Skin of body (tissue), 2 donors: ENCODE data around the gene HIVEP3. TPM values are rescaled to one million over a fixed set of nuclear protein-coding genes. Genes with fewer than 3 reads are reported as not detected.
"Not testable (repeated sequence)": the region's sequence is repeated elsewhere in the genome, so short reads cannot be mapped to it uniquely, and the experiment has no call there.

Experiments
- DNase-seq: peaks from one replicate; lab custom pipeline; 2025; lab: John Stamatoyannopoulos, UW
- total RNA-seq: library from RNA; depleted of rRNA; stranded (reverse); fragments of >200 nt; gene quantifications from one replicate; pipeline ENCODE4 v1.2.3, GENCODE V29; 2014

HIVEP3 gene
- total RNA-seq, 1 donor from 2014 or later = 3.3 TPM

DNA sequence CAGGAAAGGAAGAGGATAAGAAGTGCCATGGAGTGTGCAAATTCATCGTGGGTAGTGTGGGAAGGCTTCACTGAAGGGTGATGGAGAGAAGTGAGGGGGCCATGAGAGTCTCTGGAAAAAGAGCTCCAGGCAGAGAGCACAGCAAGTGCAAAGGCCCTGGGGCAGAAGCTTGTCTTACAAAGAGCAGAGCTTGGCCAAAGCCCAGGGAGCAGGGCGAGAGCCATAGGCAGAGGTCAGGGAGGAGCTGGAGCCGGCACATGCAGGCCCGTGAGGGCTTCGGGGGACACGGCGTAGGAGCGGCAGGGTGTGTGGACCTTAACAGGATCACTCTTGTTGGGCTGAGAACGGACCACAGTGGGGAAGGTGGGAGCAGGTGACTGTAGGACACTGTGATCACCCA lies 350.5 kb downstream of the HIVEP3 start:
- no peak for DNase-seq

DNA sequence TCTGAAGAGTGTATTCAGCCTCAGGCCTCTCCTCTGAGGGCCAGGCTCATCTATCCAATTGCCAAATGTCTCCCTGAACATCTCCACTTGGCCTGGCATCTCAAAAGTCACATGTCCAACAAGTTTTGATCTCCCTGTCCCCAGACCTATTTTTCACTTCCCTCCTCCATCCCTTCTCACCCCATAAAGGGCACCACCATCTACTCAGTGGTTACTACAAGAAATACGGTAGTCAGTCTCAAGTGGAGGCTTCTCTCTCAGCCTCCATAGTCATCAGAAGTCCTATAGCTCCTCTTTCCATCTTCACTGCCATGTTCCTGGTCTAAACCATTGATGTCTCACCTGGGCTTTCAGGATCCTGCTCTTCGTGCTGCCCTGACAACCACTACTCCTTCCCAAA lies 351.8 kb downstream of the HIVEP3 start:
- no peak for DNase-seq

DNA sequence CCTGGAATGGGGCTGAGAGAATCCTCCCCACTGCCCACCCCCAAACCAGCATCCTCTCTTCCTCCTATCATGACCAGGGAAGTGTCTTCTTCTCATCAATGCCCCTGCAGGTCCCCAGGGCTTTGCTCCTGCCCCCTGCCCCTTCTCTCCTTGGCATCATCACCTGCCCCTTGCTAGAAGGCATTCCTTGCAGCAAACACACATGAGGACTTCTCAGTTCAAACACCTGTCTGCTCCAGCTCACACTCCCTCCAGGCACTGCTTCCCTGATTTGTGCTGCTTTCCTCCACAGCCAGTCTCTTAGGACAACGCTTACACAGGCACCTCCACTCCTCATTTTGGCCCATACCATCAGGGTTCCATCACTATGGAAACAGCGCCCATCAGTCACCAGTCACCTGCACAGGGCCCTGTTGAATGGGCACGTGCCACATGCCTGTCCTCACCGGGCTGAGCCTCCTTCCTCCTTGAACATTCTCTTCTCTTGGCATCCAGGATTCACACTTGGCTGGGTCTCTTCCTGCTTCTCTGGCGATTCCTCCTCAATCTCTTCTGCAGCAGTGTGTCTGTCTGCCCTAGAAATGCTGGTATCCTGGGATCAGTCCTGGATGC lies 352.3 kb downstream of the HIVEP3 start:
- no peak for DNase-seq

DNA sequence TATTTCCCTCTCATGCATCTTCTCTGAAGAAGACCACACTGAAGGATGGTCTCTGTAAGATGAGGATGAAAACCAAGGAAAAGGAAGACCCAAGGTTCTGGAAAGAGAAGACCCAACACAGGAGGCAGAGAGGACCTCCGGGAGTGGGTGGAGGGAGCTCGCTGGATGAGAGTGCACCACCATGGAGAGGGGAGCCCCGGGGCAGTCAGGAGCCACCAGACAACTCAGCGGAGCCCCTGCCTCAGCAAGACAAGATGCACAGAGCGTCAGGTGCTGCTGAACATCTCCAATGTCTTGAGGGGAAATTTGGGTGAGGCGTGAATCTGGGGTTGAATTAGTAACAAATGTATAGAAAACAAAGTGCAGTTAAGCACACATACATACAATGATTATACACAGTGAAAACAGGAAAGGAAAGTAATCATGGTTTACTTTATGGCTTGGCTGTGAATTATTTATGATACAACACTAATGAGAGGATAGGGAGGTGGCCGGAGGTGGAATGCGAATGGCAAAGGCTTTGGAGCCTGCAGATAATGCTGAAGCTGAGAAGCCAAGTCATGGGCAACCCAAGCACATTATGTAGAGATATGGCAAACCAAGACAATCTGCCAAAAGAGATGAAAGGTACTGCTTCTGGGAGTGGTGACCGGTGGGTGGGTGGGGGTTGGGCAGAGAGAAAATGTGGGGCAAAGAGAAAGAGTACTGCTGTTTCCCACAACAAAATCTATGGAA lies 353.8 kb downstream of the HIVEP3 start:
- no peak for DNase-seq

DNA sequence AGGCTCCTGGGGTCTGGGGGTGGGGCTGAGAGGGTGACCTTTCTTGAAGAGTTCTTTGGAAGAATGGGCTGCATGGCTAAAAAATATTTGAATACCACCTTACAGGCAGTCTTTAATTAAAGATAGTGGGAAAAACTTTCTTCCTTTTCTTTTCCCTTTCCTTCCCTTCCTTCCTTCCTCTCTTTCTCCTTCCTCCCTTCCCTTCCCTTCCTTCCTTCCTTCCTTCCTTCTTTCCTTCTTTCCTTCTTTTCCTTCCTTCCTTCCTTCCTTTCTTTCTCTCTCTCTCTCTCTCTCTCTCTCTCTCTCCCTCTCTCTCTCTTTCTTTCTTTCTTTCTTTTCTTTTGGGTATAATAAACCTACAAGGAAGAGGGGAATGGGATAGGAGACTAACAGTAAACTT lies 356.4 kb downstream of the HIVEP3 start:
- DNase-seq = no peak

DNA sequence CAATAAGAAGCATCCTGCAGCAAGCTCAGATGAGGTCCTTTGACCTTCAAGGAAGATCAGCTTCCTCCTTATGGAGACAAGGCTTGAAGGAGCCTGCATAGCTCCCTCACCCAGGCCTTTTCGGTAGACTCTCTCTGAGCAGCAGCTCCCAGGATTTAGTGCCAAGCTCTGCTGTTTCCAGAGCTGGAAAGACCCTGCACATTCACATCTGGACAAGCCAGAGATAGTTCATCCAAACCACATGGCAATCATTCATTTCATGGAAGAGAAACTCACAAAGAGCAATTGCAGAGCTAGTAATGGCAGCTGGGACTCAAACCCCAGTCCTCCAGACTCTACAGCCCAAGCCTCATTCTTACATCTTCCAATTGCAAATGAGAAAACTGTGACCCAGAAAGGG lies 357.8 kb downstream of the HIVEP3 start:
- peak; percentile 29 for DNase-seq

DNA sequence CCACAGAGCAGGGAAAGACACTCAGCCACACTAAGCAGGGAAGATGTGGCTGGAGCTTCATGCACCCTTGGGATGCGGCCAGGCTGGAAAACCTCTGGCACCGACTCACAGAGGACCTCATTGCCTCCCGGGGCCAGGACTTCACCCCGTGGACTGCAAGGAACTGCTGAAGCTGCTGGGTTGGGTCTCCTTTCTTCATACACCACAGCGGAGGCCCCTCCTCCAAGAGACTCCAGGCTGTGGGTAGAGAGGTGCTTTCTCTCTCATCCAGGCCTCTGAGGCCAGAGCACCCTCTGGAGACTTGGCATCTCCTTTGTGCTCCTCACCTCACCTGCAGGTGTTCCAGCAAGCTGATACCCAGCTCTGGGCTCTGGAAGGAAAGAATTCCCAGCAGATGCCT lies 358.2 kb downstream of the HIVEP3 start:
- no peak for DNase-seq

DNA sequence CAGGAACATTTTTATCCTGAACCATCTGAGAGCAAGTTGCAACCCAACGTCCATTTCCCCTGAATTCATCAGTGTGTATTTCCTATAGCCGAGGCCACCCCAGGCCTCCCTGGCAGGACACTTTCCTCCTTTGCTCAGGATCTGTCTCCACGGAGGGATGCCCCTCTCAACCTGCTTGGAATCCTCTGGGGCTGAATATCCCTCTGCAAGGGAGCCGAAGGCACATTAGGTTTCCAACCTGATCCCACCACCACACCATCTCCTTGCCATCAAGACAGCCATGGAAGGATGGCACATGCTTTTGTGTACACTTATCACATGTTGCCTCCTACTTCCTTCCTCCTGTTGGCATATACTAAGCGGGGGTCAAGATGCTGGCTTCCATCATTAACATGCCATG lies 359.4 kb downstream of the HIVEP3 start:
- no peak for DNase-seq

DNA sequence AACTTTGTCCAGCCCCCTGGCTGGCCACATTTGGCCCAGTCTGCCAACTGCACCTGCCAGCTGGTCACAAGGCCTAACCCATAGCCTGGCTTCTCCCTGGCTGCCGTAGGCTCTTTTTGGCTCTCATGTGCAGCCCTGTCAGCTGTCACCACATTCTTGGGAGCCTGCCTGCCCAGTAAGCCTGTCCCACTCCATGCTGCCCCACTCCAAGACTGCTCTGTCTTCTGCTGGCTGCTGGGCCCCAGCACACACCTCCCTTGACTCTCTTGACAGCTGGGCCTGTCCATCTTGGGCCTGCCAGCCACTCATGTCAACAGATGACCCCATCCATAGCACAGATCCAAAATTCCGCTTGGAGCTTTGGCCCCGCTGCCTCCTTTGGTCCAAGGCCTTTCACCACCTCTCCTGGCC lies 360.0 kb downstream of the HIVEP3 start:
- DNase-seq = peak; percentile 28

DNA sequence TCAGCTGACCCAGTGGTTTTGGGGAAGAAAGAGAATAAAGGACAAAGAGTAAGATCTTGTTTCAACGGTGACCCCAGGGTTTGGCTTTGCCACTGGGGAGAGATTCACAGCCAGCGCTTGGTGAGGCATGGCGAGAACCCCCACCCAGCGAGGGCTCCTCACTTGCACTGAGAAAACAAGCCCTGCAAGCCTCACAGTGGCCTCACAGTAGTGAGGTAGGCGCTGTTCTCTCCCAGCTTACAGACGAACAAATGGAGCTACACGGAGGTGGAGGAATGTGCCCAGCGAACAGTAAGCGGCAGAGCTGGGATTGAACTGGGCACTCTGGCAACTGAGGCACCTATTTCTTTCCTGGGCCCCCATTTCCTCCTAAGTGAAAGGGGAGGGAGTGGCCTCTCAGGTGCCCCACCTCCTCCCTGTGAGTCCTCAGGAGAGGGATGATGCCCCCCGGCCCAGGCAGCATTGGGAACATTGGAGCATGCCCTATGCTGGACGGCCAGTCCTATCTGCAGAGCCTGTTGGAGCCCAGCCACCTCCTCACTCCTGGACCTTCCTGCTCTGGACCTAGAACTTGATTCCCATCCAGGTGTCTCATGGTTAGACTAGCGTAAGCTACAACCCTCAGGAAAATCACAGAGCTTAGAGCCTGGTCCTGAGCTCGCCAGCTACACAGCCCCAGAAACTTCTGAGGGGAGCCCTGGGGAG lies 360.8 kb downstream of the HIVEP3 start:
- no peak for DNase-seq

DNA sequence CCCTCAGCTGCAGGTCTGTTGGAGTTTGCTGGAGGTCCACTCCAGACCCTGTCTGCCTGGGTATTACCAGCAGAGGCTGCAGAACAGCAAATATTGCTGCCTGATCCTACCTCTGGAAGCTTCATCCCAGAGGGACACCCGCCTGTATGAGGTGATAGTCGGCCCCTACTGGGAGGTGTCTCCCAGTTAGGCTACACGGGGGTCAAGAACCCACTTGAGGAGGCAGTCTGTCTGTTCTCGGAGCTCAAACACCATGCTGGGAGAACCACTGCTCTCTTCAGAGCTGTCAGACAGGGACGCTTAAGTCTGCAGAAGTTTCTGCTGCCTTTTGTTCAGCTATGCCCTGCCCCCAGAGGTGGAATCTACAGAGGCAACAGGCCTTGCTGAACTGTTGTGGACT lies 364.0 kb downstream of the HIVEP3 start:
- DNase-seq = not testable (repeated sequence)

DNA sequence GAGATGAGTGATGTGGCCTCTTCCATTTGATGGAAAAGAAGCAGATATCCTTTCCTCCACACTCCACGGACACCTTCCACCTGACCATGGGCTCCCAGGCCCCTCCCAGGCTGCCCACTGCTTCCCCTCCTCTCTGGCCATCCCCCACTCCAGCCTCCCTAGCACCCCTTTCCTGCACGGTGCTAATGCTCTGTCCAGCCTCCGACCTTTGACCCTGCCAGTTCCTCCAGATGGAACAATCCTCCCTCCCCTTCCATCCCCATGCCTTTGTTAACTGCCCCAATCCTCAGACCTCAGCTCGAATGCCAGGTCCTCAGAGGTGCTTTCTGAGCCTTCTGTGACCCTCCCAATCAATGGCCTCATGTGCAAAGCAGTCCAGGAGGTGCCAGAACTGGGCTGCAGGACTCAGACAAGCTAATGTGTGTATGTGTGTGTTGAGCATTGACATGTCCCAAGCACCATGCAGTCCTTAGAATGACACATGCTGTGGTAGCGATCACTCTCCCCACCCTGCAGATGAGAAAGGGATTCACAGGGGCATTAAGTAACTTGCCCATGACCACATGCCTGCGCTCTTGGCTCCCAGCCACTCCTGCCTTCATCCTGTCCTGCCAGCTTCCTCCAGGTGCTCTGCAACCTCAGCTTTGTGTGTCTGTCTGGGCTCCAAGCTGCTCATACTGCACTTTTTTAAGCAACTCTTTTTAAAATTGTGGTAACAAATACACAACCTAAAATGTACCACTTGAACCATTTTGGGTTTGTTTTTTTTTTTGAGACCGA lies 370.8 kb downstream of the HIVEP3 start:
- no peak for DNase-seq

DNA sequence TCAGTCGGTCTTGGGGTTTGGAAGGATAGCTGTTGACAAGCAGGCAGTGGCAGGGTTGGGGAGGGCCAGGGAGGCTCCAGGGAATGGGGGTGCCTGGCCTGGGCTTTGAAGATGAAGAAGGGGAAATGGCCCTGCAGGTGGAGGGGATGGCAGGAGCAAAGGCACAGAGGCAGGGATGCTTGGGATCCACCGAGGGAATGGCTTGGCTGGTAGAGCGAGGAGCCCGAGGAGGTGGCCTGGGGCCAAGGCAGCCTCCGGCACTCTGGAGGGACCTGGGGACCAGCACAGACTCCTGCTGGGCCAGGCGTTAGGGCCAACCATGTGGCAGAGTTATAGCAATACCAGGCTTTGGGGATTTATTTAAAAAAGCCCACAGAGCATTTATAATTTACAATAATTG lies 371.4 kb downstream of the HIVEP3 start:
- no peak for DNase-seq

DNA sequence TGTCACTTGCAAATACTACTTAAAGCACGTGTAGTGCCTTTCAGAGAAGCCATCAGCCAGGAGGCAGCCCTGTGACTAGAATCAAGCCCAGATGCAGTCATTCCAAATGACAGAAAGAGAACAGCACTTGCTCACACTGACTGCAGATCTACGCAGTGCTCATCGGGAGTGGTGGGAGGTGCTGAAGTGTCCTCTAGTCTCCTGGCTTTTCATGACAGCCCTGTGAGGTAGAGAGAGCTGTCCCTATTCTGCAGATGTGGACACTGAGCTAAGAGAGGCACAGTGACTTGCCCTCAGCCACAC lies 371.9 kb downstream of the HIVEP3 start:
- DNase-seq = no peak

DNA sequence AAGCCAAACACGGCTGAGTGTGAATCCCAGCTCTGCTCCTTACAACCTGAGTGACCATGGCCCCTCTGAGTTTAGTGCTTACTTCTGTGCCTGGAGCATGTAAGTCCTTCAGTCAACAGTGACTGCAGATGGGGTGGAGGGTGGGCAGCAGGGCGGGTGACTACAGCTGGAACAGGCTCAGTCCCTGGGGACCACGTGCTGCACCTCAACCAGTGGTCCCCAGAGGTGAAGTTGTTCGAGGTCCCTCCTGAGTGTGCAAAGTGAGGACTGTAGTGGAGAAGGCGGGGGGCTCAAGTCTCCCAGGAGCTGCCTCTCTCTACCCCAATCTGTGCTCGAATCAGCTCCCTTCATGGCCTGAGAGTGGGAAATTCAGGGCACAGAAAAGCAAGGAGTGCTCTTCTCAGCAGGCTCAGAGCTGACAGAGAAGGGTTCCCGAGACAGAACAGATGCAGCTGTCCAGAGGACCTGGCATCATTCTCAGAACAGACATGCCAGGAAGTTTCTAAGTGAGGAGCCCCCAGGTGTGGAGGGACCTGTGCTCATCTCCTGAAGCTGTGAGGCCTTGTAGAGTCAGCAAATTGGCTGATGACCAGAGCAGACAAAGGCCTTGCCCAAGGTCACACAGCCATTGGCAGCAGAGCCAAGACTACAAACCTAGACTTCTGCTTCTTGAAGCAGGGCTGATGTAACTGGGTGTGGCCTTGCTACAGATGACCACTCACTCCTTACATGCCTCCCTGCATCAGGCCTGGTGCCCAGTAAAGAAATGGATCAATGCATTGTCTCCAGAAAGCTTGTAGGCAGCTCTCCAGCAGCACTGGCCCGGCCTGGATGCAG lies 372.5 kb downstream of the HIVEP3 start:
- DNase-seq = no peak

DNA sequence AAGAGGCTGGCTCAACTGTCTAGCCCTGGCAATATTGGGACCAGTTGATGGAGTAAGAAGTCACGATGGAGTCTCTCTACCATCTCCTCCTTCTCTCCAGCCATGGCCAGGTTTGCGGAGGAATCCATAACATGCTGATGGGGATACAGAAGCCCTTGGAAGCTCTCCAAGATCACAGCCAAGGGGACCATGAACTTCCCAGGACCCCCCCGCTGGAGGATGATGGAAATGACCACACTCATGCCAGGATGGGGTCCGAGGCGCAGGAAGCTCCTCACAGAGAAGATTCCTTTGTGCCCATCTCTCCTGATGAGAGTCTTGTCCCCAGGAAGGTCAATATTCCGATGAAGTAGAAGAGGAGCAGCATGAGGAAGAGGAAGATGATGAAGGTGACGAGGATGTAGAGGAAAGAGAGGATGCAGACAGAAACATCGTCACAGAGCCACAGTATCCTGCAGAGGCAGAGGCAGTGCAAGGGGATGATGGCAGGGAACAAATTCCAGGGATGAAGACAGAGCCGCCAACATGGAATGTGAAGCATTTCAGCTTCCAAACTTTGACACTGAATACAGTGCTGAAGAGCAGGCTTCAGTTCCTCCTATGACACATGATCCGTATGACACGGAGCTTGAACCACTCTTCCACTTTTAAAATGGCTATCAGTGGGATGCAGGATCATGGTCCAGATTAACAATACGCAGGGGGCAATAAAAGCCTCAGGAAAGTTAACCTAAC lies 376.4 kb downstream of the HIVEP3 start:
- DNase-seq = no peak

DNA sequence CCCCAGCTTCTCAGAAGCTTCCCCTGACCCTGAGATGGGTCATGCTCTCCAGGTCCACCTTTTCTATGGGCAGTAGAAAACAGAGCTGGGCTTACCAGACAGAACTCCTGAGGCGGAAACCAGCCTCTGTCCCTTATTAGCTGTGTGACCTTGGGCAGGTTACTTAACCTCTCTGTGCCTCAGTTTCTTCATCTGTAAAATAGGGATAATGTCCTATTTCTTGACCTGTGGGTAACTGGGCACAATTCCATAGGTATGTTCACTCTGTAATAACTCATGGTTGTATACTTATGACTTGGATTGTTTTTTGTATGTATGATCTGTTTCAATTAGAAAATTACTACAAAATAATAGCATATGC lies 377.1 kb downstream of the HIVEP3 start:
- DNase-seq = no peak

DNA sequence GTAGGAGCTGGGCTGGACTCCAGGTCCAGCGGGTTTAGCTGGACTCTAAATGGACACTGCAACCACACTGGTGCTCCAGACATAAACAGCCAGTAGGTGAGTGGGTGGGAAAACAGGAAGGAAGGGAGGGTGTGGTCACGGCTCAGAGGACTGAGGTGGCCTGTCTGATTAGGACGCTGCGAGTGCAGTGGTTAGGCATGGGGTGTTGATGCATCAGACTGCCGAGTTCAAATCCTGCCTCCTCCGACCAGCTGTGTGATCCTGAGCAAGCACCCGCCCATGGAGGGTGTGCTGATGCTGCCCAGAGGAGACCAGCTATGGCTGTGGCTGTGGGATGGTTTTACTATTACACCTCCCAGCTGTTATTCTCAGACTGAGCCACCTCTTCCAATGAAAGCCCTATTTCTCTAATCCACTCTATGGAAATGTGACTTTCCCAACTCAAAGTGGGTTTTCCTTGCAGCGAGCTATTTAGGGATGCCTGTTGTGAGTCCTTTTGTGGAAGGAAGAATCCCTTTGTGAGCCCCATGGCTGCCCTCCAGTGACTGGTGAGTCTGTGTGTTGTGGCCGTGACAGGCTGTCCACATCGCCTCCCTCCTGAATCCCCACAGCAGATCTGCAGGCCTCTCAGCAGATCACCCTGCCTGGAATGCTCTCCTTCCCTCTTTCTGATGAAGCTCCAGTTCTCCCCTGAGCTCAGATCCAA lies 377.7 kb downstream of the HIVEP3 start:
- DNase-seq = no peak

DNA sequence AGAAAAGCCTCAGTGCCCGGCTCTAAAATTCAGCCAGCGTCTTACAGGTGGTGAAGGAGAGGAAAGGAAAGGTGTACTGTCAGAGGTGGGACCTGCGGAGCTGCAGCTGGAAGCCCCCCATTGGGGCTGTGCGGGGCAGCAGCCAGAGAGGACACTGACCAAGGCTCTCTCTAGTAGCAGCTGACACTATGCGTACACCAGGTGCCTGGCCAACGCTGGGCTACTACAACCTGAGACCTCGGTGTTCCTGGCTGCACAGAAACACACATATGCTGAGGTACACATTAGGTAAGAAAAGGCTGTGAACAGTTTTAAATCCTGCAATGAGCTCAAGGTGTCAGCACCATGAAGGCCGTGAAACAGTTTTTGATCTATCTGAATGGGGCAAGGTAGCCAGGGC lies 378.7 kb downstream of the HIVEP3 start:
- no peak for DNase-seq

DNA sequence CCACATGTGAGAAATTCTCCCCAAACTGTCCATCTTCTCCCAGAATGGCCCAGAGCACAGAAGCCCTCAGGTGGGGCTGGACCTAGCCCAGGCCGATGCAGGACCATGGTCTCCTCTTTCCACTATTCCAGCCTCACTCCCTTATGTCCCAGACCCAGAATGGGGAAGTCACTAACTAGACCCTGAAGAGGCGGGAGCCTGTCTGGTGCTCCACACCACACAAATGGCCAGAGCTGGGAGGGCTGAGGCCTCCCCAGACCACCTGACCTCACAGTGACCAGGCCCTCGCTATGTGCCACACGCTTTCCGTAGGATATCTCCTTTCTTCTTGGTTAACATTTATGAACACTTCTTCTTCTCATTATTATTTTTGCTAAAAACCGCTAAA lies 379.3 kb downstream of the HIVEP3 start:
- no peak for DNase-seq
